Muscle layer of colon (tissue), 2 donors: ENCODE results near the gene YTHDF1.

Experiments
- H3K27ac ChIP-seq: one replicate; pipeline ENCODE4 v1.7.0; 2013; ENCODE audit warnings: low read depth, mild to moderate bottlenecking, low read length, moderate library complexity
- H3K27me3 ChIP-seq, 2 donors: one replicate each; pipeline ENCODE4 v1.7.0; 2013; ENCODE audit warnings: low read length in 2 of 2, mild to moderate bottlenecking in 2 of 2; ENCODE audit not compliant: insufficient read depth in 2 of 2, control insufficient read depth in 1 of 2
- H3K36me3 ChIP-seq: one replicate; pipeline ENCODE4 v1.7.0; 2013; ENCODE audit warnings: mild to moderate bottlenecking, low read length; ENCODE audit not compliant: insufficient read depth
- H3K4me1 ChIP-seq: one replicate; pipeline ENCODE4 v1.7.0; 2013; ENCODE audit warnings: mild to moderate bottlenecking, low read length; ENCODE audit not compliant: insufficient read depth
- H3K4me3 ChIP-seq, 2 donors: one replicate each; pipeline ENCODE4 v1.7.0; 2013; ENCODE audit warnings: low read length in 2 of 2, low read depth in 1 of 2, mild to moderate bottlenecking in 1 of 2, moderate library complexity in 1 of 2
- H3K9ac ChIP-seq: one replicate; pipeline ENCODE4 v1.7.0; 2013; ENCODE audit warnings: low read length
- H3K9me3 ChIP-seq: one replicate; pipeline ENCODE4 v1.7.0; 2013; ENCODE audit warnings: mild to moderate bottlenecking, low read length
- donor health status: abdominal sarcoma.
- donor health status: Adenocarcinoma of cecum.

YTHDF1 gene

DNA sequence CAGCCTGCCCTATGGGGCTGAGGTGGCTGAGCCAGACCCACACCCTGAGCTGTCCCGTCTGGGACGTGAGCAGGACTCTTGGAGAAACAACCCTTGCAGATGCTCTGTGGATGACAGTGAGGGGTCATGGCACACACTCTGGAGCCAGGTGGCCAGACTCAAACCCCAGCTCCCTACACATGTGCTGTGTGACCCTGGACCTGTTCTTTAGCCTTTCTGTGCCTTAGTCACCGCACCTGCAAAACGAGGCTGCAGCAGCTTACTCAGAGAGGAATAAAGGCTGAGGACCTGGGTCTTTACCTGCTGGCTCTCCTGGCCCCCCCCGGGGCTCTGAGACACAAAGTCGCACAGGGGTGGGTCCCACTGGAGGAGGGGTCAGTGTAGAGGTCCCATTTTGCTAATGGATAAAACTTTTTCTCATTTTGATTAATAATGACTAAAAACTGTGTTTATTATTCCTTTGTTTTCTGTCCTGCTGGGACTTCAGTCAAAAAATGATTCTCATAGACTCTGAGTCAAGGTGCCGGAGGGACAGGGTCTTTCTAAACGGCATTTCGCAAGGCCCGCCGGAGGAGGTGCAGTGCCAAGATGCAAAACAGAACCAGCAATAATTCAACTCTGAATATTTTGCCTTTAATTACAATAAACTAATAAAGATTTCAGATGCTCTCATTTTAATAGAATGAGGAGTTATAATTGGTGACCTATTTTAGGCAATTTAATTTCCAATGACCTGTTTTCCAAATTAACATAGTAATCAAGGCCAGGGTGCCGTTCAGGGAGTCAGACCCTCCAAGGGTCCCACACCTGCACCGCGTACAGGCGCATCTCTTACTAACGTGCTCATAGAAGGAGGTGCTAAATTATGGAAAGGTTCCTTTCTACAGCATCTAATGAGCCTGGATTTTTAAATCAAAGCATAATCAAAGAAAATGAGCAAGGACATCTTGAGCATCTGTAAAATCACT is 62.4 kb downstream of the YTHDF1 start:
- Histone ChIP-seq H3K27ac (no peak overlapping the region), H3K4me3 (no peak overlapping the region), H3K36me3 (no peaks in the 10 kb centered on the region), H3K27me3 (peaks cover 0 to 47% of the 10 kb centered on the region in 2 donors), H3K9me3 (no peaks in the 10 kb centered on the region), H3K4me1 (no peaks in the 10 kb centered on the region), H3K9ac (no peak overlapping the region)

DNA sequence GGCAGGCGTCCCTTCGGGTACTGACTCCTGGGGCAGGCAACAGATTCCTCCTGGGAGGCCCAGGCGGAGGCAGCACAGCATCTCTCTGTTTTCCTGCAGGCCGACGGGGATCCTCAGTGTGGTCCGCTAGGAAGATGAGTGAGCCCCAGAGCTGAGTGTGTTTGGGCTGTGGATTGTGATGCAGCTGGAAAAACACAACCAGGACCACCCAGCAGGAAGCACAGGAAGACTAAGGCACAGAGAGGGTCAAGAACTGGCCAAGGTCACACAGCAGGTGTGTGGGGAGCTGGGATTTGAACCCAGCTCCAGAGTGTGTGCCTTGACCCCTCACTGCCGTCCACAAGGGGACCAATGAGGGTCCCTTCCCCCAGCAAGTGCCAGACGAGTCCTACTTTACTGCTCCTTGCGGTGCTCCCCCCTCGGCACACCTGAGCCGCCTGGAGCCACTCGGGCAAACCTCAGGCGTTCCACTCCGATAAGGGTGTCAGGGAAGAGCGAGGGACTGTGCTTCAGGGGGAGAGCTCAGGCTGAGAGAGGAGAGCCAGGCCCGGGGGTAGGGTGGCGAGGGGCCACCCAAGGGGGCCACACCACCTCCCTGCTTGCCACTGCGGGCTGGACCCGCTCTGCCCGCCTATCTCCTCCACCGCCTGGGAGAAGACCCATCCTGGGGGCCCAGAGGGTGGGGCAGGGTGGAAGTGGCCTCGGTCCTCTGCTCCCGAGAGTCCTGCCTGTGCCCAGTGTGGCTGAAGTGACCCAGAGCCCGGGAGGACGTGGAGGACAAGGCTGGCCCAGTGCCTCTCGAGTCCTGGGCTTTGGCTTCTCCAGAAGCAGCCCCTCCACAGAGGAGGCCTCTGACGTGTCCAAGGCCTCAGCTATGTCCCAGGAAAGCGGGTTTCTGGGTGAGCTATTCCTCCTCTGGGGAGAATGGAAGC is 63.3 kb downstream of the YTHDF1 start:
- no peak overlapping the region for H3K4me3 ChIP-seq
- no peaks in the 10 kb centered on the region for H3K9me3 ChIP-seq
- peaks cover 0 to 47% of the 10 kb centered on the region in 2 donors for H3K27me3 ChIP-seq
- H3K36me3 ChIP-seq: no peaks in the 10 kb centered on the region
- no peak overlapping the region for H3K27ac ChIP-seq
- no peak overlapping the region for H3K9ac ChIP-seq
- no peaks in the 10 kb centered on the region for H3K4me1 ChIP-seq

DNA sequence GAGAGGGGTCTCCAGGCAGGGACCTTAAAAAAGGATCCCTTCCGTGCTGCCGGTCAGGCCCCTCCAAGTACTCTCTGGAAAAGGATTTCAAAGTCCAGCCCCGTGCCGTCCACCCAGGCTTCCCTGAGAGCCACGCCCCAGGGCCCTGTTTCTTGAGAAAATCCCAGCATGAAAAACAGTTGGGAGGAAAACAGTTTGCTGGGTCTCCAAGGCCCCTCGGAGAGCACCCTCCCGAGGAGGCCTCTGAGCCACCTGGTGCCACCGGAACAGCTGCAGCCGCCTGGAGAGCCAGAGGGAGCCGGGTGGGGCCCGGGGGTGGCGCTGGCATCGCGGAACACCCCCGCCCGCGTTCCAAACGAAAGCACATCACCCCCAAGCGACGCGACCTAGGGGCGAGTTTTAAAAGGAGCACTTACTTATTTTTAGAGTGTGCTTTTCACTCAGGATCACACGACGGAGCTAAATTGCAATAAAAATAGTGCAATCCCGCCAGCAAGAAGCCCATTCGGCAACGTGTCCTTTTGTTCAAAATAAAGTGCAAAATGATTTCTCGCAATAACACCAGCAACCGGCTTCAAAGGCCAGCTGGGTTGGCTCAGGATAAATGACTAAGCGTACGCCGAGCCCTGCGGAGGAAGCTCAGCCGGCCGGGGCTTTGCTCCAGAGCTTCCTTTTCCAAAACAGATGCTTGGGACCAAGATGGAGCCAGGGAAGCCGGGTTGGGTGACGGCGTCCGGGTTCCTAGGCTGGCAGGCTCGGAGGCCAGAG is 64.2 kb downstream of the YTHDF1 start:
- Histone ChIP-seq H3K4me3 (no peak overlapping the region), H3K27ac (no peak overlapping the region), H3K9ac (no peak overlapping the region), H3K27me3 (peaks cover 0 to 47% of the 10 kb centered on the region in 2 donors), H3K4me1 (no peaks in the 10 kb centered on the region), H3K9me3 (no peaks in the 10 kb centered on the region), H3K36me3 (no peaks in the 10 kb centered on the region)

DNA sequence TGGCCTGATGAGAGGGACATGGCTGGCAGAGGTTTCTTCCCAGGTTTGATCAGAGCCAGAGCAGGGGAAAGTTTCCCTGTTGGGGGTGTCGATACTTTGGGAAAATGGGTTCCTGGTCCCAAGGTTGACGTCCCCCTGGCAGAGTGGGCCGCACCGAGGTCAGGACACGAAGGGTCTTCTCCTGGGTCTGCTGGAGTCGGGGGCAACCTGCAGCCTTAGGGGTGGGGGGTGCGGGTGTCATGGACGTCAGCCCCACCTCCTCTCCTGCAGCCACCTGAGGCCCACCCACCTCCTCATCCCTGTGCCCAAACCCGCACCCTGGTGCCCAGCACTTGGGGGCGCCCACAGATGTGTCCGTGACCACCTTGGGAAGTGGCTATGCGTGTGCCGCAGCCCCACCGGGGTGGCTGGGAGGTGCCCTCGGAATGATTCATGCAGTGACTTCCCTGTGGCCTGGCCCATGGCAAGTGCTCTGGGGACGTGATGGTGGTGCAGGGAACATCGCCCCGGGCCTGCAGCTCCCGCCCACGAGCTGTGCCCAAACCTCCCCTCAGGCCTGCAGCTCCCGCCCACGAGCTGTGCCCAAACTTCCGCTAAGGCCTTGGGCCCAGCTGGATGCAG is 64.9 kb downstream of the YTHDF1 start:
- no peak overlapping the region for H3K27ac ChIP-seq
- no peaks in the 10 kb centered on the region for H3K9me3 ChIP-seq
- H3K4me3 ChIP-seq: no peak overlapping the region
- H3K4me1 ChIP-seq: no peaks in the 10 kb centered on the region
- H3K27me3 ChIP-seq: peaks cover 0 to 43% of the 10 kb centered on the region in 2 donors
- no peaks in the 10 kb centered on the region for H3K36me3 ChIP-seq
- H3K9ac ChIP-seq: no peak overlapping the region

DNA sequence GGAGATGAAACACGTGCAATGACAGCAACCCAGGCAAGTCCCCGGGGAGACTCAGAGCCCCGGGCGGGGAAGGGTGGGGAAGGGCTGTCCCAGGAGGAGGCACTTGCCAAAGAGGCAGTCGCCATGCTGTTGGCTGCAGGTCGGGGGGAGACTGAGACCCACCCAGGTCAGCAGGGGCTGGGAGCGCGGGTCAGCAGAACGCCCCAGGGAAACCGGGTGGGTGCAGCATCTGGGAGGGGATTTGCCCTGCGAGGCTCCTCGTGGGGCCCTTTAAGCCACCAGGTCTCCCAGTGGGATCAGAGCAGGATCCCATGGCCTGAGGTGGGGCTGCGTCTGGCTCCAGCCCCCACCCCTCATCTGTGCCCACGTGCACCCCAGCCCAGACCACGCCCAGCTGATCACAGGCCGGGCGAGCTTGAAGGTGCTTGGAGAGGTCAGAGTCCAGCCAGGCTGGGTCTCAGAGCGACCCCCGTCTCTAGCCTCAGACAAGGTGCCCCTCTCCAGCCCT is 65.5 kb downstream of the YTHDF1 start:
- no peak overlapping the region for H3K9ac ChIP-seq
- H3K9me3 ChIP-seq: no peaks in the 10 kb centered on the region
- no peaks in the 10 kb centered on the region for H3K36me3 ChIP-seq
- no peak overlapping the region for H3K4me3 ChIP-seq
- no peaks in the 10 kb centered on the region for H3K4me1 ChIP-seq
- H3K27me3 ChIP-seq: peaks cover 0 to 38% of the 10 kb centered on the region in 2 donors
- no peak overlapping the region for H3K27ac ChIP-seq

DNA sequence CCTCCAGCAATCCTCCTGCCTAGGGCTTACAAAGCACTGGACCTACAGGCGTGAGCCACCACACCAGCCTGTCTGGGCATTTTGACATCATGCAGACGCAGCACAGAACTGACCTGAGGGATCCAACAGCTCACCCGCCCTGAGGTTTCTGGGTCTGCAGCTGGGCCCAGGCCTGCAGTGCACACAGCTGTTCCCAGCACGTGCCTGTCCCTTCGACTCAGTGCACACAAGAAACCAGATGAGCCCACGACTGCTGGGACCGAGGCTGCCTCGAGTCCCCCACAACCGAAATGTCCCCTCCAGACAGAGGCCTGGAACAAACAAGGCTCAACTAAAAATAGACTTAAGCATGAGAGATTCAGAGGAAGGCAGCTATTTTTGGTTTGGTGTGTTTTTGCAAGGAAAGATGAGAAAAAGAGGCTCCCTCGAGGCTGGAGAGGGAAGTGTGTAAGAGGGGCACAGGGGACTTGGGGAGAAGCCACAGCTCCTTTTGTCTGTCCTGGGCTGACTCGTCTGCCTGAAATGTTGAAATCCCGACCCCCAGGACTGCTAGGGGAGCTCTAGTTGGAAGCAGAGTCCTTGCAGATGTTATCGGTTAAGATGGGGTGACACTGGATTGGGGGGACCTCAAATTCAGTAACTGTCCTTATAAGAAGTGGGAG is 66.3 kb downstream of the YTHDF1 start:
- H3K36me3 ChIP-seq: no peaks in the 10 kb centered on the region
- H3K27me3 ChIP-seq: peaks cover 0 to 38% of the 10 kb centered on the region in 2 donors
- no peaks in the 10 kb centered on the region for H3K9me3 ChIP-seq
- H3K4me3 ChIP-seq: no peak overlapping the region
- H3K27ac ChIP-seq: no peak overlapping the region
- H3K4me1 ChIP-seq: no peaks in the 10 kb centered on the region
- H3K9ac ChIP-seq: no peak overlapping the region

DNA sequence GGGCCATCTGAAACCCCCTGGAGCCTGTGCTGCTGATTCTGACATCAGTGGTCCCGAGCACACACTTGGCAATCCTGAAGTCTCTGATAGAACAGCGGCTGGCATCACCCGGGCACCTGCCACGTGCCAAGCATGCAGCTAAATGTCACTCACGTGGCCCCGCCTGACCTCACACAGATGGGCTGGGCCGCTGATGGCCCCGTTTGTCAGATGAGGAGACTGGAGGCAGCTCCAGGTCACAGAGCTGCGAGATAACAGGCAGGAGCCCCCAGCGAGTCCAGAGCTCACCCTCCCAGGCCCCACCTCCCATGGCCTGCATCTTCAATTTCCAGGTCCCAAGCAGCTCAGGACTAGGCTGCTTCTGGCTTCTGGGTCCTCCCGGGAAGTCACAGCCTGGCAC is 67.2 kb downstream of the YTHDF1 start:
- Histone ChIP-seq H3K36me3 (no peaks in the 10 kb centered on the region), H3K9ac (no peak overlapping the region), H3K9me3 (no peaks in the 10 kb centered on the region), H3K4me1 (no peaks in the 10 kb centered on the region), H3K4me3 (no peak overlapping the region), H3K27me3 (peaks cover 0 to 38% of the 10 kb centered on the region in 2 donors), H3K27ac (no peak overlapping the region)

DNA sequence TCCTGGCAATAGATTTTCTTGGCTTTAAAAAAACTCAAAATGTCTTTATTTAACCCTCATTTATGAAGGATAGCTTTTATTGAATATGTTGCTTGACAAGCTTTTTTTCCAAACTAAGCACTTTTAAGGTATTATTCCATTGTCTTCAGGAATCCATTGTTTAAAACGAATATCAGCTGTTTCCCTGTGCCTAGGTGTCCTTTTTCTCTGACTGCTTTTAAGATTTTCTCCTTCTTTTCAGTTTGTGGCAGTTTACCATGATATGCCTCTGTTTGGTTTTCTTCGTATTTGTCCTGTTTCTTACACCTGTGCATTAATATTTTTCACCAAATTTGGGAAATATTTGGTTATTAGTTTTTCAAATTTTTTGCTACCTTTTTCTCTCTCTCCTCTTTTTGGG is 68.4 kb downstream of the YTHDF1 start:
- Histone ChIP-seq H3K27ac (no peak overlapping the region), H3K4me1 (no peaks in the 10 kb centered on the region), H3K27me3 (peaks cover 0 to 29% of the 10 kb centered on the region in 2 donors), H3K4me3 (no peak overlapping the region), H3K9me3 (no peaks in the 10 kb centered on the region), H3K9ac (no peak overlapping the region), H3K36me3 (no peaks in the 10 kb centered on the region)
